HG02763 (cell line): Measurements from ENCODE around the gene ADAM10.
"Not testable (repeated sequence)": the region's sequence is repeated elsewhere in the genome, so short reads cannot be mapped to it uniquely, and the experiment has no call there.

Experiments
- ATAC-seq: cut with Tn5 transposase; IDR thresholded peaks from one replicate; pipeline ENCODE4 v1.9.1; 2021; ENCODE audit warnings: mild to moderate bottlenecking, moderate library complexity; ENCODE audit not compliant: unreplicated experiment

ADAM10 gene, protein sequence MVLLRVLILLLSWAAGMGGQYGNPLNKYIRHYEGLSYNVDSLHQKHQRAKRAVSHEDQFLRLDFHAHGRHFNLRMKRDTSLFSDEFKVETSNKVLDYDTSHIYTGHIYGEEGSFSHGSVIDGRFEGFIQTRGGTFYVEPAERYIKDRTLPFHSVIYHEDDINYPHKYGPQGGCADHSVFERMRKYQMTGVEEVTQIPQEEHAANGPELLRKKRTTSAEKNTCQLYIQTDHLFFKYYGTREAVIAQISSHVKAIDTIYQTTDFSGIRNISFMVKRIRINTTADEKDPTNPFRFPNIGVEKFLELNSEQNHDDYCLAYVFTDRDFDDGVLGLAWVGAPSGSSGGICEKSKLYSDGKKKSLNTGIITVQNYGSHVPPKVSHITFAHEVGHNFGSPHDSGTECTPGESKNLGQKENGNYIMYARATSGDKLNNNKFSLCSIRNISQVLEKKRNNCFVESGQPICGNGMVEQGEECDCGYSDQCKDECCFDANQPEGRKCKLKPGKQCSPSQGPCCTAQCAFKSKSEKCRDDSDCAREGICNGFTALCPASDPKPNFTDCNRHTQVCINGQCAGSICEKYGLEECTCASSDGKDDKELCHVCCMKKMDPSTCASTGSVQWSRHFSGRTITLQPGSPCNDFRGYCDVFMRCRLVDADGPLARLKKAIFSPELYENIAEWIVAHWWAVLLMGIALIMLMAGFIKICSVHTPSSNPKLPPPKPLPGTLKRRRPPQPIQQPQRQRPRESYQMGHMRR

DNA sequence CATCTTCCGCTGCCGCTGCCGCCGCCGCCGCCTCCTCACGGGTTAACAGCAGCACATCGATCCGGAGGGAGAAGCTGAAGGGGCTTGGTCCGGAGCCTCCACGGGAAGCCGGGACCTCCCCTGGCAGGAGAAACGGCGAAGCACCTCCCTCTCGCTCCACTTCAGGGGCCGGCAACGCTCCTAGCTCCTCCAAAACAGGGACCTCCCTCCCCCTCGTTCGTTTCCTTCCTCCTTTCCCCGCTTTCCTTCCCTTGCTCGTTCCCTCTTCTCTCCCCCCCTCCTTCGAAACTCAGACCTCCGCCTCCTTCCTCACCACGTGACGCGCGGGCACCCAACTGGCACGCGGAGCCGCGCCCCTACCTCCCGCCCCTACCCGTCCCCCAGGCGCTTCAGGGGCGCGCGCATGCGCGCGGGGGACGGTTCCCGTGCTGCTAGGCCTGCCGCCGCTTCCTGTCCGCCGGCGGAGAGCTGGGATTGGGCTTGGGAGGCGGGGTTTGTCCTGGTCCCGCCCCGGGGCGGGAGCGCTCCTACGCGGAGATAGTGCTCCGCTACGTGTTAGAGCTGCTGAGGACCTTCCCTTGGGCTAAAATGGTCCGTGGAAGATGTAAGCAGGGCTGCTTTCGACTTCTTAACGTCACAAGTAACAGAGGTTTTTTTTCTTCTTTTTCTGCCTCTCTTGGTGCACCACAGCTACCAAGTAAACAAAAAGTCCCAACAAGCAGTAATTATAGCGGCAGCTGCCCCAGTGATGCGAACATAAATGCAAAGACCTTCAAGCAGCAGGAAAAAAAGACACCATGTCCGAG is at the start of gene ADAM10:
TSS of gene ADAM10 (minus strand) at position 176 of the 806 bp plus-strand sequence. CDS start at position 3, 173 bp downstream.
- ATAC-seq = peak; percentile 92

DNA sequence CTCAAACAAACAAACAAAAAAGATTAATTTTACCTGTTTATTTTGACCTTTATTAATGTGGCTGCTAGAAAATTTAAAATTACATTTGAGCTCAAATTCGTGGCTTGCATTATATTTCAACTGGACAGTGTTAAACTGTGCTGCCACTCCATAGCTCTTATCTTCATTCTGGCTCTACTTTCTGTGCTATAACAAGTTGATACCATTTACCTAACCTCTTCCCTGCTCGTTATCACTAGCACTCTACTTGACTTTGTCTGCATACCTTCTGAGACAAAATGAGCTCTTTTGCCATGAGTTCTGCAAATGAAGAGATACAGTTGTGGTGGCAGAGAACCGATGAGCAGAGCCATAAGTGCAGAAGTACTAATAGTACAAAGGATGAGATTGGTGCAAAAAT is 48.0 kb upstream of the ADAM10 start:
- no peak for ATAC-seq

DNA sequence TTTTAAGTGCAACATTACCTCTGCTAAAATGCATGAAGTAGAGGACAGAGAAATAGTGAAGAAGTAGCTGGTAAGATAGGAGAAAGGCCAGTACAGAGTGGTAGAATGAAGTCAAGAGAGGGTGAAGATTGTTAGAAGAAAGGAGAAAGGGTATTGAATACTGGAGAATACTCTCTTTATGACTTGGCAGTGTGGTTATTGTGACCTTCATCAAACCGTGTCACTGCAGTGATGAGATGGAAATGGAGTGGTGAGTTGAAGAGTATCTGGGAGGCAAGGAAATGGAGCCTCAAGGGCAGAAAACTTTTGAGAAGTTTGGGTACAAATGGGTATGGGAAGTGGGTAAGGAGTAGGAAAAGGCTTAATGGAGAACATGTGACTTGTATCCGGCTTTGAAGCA is 46.3 kb upstream of the ADAM10 start:
- ATAC-seq = no peak

DNA sequence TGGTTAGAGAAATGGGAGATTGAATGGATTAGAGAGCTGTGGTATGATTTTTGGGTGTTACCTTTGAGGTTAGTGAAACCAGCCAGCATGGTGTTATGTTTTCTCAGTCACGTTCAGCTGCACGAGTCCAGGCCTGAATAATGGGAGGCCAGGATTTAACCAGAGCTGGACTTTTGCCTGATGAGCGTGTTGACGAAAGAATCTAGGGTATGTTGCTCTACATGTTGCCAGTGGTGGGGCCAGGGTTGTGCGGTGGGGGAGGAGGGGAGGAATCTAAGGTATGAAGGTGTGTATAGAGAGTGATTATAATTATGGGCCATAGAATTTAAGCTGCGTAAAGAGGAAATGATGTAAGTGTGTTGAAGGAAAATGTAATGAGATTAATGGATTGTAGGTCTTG is 44.4 kb upstream of the ADAM10 start:
- ATAC-seq = no peak

DNA sequence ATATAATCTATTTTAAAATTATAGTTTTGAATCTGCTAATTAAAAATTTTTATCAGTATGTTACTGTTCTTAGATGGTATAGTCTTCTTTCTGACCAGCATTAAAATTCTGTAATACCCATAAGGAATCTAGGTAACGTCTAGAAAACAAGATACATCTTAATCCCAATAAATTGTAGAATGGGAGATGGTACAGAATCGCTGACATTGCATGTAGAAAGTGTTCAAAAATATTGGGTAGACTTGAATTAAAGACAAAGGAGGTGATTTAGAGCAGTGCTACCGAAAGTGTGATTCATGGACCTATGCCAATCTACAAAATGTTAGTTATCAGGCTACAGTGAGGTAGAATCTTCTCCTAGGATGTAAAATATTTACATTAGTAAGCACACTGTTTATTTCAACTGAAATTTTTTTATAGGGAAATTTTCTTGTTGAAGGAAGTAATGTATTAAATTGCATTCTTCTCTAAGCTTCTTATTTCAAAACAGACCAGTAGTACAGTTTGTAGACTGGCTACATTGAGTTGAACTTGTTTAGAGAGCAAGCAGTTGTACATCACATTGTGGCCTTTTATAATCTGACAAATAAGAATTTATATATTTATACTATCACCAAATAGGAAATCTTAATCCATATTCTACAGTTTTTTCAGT is 38.7 kb upstream of the ADAM10 start:
- no peak for ATAC-seq

DNA sequence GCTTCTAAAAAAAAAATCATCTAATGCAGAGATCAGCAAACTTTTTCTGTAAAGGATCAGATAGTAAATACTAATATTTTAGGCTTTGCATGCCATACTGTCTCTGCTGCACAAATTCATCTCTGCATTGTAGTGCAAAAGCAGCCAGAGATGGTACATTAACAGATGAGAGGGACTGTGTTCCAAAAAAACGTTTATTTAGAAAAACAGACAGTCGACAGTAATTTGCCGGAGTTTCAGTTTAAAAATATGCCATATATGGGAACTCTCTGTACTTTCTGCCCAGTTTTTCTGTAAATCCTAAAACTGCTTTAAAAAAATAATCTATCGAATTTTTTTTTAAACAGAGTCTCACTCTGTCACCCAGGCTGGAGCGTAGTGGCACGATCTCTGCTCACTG is 35.8 kb upstream of the ADAM10 start:
- no peak for ATAC-seq

DNA sequence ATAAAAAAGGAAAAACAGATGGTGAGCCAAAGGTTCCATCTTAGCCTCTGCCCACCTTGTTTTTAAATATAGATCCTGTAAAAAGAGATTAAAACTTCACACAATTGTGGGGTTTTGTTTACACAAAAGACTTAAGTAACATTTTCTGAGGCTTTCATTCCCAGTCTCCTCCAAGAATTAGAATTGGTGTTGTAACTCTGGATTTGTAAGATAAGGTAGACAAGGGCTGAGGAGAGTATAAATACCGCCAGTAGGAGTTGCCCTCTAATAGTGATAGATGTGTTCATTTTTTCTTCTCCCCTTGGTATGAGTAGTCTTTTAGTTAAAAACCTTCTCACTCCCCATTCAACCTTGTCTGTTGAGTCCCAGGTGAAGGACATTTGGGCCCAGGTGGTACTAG is 30.0 kb upstream of the ADAM10 start:
- ATAC-seq = no peak

DNA sequence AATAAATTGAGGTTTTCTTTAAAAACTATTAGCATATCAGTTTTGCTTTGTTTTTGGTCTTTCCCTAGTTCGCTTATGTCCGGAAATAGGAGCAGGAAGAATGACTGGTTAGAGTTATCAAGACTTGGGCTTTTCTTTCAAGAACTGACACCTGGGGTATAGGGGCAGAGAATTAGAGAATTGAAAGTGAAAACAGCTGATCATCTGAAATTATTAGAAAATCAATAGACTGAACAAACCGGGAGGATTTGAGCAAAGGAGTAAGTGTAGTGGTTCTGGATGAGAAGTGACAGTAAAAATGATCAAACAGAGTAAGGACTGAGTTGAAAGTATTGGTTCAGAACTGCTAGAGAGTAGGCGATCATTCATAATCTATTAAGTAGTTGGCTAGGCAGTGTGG is 27.6 kb upstream of the ADAM10 start:
- ATAC-seq = peak; percentile 67

DNA sequence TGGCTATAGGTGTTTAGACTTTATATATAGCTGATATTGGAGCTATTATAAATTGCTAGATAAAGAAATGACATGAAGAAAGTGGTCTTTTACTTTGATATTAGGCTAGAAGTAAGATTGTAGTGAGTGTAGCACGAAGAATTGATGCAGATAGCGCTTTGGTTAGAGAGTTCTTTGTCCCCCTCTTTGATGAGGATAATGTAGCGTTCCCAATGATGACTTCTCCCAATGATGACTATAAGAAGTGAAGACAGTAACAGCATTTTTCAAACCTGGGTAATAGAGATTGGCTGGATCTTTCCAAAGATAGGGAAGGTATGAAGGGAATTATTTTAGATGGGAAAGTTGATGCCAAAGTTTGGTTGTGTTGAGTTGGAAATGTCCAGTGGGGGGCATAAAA is 25.9 kb upstream of the ADAM10 start:
- ATAC-seq = no peak

DNA sequence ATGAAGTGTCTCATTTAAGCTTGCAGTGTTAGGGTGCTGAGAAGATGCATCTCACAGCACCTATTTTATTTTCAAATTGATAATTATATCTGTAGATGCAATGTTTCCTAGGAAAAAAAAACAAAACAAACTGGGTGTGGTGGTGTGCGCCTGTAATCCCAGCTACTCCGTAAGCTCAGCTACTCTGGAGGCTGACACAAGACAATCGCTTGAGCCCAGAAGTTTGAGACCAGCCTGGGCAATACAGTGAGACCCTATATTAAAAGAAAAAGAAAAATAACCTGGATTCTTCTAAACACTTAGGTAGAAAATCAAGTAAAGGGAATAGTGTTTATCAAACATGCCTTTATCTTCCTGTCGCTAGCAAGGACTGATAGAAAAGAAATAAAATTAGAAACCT is 23.5 kb upstream of the ADAM10 start:
- no peak for ATAC-seq

DNA sequence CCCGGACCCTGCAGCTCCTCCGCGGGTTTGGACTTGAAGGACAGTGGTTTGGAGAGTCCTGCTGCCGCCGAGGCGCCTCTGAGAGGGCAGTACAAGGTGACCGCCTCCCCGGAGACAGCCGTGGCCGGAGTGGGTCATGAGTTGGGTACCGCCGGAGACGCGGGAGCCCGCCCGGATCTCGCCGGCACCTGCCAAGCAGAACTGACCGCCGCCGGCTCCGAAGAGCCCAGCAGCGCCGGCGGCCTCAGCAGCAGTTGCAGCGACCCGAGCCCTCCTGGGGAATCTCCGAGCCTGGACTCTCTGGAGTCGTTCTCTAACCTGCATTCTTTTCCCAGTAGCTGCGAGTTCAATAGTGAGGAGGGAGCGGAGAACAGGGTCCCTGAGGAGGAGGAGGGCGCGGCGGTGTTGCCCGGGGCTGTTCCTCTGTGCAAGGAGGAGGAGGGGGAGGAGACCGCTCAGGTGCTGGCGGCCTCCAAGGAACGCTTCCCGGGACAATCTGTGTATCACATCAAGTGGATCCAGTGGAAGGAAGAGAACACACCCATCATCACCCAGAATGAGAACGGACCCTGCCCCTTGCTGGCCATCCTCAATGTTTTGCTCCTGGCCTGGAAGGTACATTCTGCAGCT is 22.2 kb upstream of the ADAM10 start:
- peak; percentile 1 for ATAC-seq

DNA sequence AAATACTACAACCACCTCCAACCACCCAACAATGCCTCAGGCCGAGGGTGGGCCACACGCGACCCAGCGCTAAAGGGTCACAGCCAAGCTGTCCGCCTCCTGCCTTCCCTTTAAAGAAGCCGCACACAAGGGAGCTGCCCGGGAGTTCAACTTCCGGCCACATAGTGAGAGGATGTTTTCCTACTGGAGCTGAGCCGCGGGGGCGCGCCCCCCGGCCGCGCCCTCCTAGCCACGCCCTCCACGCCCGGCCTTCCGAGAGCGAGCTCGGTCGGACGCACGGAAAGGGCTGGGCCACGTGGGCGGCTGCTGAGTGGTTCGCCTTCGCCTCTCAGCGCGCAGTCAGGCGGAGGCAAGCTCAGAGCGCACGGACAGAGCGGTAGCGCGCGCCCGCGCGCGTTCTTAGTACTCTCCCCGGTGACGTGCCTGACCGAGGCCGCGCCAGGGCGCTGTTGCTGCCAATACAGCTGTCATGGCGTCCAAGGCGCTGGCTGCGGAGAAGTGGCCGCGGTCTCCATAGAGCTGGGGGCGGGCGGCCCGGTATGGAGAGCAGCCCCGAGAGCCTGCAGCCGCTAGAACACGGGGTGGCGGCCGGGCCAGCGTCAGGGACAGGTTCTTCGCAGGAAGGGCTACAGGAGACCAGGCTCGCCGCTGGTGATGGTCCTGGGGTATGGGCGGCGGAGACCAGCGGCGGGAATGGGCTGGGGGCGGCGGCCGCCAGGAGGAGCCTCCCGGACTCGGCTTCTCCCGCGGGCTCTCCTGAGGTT is 21.5 kb upstream of the ADAM10 start, which contains the start of gene MINDY2:
TSS of gene MINDY2 (plus strand) at position 446 of the 764 bp plus-strand sequence. CDS start at position 540, 94 bp downstream.
- ATAC-seq = peak; percentile 93

DNA sequence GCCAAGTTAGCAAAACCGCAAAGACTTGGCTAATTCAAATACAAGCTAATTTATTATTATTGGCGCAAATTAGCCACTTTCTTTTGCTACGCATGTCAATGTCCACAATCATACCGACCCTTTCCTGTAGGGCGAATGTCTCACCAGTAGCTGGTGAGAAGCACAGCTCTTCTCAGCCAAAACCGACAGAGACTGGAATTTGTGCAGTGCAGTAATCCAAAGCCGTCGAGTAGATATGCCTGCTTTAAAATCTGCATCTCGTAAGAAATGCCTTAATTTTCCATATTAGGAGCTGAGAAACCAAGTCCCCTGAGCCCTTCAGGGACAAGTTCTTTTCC is 21.0 kb upstream of the ADAM10 start:
- peak; percentile 12 for ATAC-seq

DNA sequence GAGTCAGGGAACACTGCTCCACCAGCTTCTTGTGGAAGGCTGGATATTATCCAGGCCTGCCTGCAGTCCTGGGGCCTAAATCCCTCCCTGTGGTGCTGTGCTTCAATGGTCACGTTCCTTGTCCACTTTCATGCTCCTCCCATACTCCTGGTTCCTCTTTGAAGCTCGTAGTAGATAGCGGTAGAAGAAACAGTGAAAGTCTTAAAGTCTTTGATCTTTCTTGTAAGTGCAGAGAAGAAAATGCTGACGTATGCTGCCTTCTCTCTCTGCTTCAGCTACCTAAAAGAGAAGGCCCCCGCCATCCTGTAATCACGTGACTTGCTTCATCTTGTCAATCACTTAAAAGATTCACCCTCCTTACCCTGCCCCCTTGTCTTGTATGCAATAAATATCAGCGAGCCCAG is 19.1 kb upstream of the ADAM10 start:
- ATAC-seq = not testable (repeated sequence)

DNA sequence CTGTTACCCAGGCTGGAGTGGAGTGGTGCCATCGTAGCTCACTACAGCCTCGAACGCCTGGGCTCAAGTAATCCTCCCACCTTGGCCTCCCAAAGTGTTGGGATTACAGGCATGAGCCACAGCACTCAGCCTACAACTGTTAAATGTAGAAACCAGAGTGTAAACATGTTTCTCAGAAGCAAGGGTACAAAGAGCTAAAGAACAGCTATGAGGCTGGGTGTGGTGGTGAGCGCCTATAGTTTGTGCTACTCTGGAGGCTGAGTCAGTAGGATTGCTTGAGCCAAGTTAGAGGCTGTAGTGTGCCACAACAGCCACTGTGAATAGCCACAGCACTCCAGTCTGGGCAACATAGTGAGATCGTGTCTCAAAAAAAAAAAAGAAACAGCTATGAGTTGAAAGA is 16.8 kb upstream of the ADAM10 start:
- ATAC-seq = no peak

DNA sequence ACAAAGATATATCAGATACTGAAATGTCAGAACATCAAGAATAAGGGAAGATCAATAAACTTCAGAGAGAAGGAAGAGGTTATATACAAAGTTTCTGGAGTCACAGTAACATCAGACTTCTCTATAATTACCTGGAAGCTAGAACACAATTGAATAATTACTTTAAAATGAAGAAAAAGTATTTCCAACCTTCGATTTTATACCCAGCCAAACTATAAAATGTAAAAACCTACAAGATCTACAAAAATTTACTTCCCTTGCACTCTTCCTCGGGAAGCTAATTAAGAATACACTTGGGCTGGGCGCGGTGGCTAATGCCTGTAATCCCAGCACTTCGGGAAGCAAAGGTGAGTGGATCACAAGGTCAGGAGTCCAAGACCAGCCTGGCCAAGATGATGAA is 15.0 kb upstream of the ADAM10 start:
- no peak for ATAC-seq

DNA sequence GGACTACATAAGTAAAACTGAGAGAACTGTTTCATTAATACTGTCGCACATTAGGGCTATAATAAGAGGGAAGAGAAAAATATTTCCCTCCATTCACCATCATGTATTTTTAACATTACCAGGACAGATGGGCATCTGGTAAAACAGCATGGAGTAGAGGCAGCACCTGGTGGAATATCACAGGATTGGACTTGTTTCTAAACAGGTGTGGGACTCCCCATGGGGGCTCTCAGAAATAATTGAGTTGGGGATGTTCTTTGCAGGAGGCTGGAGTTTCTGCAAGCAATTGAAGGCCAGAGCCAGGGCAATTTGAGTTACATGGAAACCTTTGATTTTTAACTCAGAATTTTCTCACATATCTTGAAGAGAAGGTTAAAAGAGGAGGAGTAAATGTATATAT is 13.2 kb upstream of the ADAM10 start:
- no peak for ATAC-seq

DNA sequence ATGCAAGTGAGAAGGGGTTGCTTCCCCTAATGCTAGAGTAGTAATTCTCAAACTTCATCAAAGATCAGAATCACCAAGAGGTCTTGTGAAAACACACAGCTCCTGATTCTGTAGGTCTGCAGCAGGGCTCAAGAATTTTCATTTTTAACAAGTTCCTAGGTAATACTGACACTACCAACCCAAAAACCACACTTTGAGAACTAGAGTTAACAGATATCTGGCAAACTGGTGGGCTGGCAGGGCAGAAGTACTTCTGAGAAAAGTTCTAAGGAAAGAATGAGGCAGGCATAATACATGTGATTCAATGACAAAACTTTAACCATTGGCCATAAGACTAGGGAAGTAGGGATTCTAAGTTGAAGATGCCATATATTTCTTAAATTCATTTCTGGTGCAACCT is 12.8 kb upstream of the ADAM10 start:
- no peak for ATAC-seq

DNA sequence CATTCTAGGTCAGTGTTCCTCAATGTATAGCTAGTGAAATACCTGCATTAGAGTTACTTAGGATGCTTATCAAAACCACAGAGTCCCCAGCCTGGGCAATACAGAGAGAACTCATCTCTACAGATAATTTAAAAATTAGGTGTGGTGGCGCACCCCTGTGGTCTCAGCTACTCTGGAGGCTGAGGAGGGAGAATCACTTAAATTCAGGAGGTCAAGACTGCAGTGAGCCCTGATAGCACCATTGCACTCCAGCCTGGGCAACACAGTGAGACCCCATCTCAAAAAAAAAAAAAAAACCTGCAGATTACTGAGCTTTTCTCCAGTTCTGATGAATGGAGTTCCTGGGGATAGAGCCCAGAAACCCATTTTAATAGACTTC is 11.5 kb upstream of the ADAM10 start:
- ATAC-seq = no peak
